Gastroesophageal sphincter (tissue), 4 donors: ENCODE data around the gene COL20A1. TPM values are rescaled to one million over a fixed set of nuclear protein-coding genes. Genes with fewer than 3 reads are reported as not detected.

ENCODE experiments used
- ATAC-seq: fragments of 150-250 bp; one replicate; pipeline ENCODE4 v1.9.1; 2016; ENCODE audit warnings: mild to moderate bottlenecking, moderate library complexity
- H3K27ac ChIP-seq, 4 donors: fragments of 200-600 bp; sonication (generic) in 3 of 4; 1 replicate in 3 of 4; 2 replicates in 1 of 4; pipeline ENCODE4 v1.5.1; 2016 to 2019
- H3K27me3 ChIP-seq: fragments of 200-600 bp; sonication (generic); one replicate; pipeline ENCODE4 v1.5.1; 2019
- H3K36me3 ChIP-seq, 2 donors: fragments of 200-600 bp; sonication (generic); one replicate each; pipeline ENCODE4 v1.5.1; 2019; ENCODE audit warnings: control low read depth in 1 of 2
- H3K4me1 ChIP-seq, 3 donors: fragments of 200-600 bp; sonication (generic); 1 replicate in 2 of 3; 2 replicates in 1 of 3; pipeline ENCODE4 v1.5.1; 2016 to 2019; ENCODE audit warnings: control low read depth in 2 of 3
- H3K4me3 ChIP-seq, 2 donors: fragments of 200-600 bp; sonication (generic); one replicate each; pipeline ENCODE4 v1.5.1; 2019; ENCODE audit warnings: mild to moderate bottlenecking in 1 of 2, moderate library complexity in 1 of 2
- H3K9me3 ChIP-seq, 3 donors: fragments of 200-600 bp; sonication (generic); one replicate each; pipeline ENCODE4 v1.5.1; 2017 to 2019; ENCODE audit warnings: control low read depth in 2 of 3
- CTCF ChIP-seq, 4 experiments: fragments of 200-600 bp in 2 of 4; fragments of 450-650 bp in 2 of 4; sonication (generic) in 1 of 4; IDR thresholded peaks; one replicate each; pipeline ENCODE4 v1.5.1; 2017 to 2019; ENCODE audit warnings: antibody characterized with exemption in 4 of 4, mild to moderate bottlenecking in 2 of 4, moderate library complexity in 2 of 4
- EP300 ChIP-seq: sonication (generic); formaldehyde crosslinking; IDR thresholded peaks from one replicate; pipeline ENCODE4 v1.6.1; 2017; ENCODE audit warnings: antibody characterized with exemption, mild to moderate bottlenecking
- POLR2A ChIP-seq, 2 donors: fragments of 450-650 bp; IDR thresholded peaks; one replicate each; pipeline ENCODE4 v1.6.1; 2017; ENCODE audit warnings: antibody characterized with exemption in 2 of 2, mild to moderate bottlenecking in 2 of 2, moderate library complexity in 1 of 2
- POLR2AphosphoS5 ChIP-seq: sonication (generic); formaldehyde crosslinking; IDR thresholded peaks from one replicate; pipeline ENCODE4 v1.6.1; 2017; ENCODE audit warnings: antibody characterized with exemption
- WGBS, 2 donors: methylation state at CpG; one replicate each; pipeline ENCODE4 v1.1.5; 2018; ENCODE audit warnings: low coverage in 1 of 2; 5-methylcytosine and 5-hydroxymethylcytosine counted together
- total RNA-seq, 4 donors: library from RNA; depleted of rRNA; stranded (reverse); fragments of >200 nt; gene quantifications; one replicate each; pipeline ENCODE4 v1.1.0, GENCODE V29; 2016

COL20A1 gene
- total RNA-seq, 4 donors from 2014 or later, result not detected

GRCh38 chr20:63342561-63343459, 49.8 kb downstream of the COL20A1 start:
- H3K27me3 ChIP-seq, result peaks cover 89% of the 10 kb centered on the region
- no peak for TF ChIP-seq POLR2A (IDR thresholded peaks at IDR 0.05)
- TF ChIP-seq CTCF (IDR thresholded peaks at IDR 0.05), result no peak
- no peak for TF ChIP-seq EP300
- TF ChIP-seq POLR2AphosphoS5, result no peak
- H3K9me3 ChIP-seq, result no peaks in the 10 kb centered on the region
- no peak overlapping the region for H3K4me3 ChIP-seq
- no peak for ATAC-seq
- no peak overlapping the region for H3K27ac ChIP-seq
- 82 to 92% methylated on average over 13 to 15 of the region's 59 CpGs for WGBS, 2 donors
- no peaks in the 10 kb centered on the region for H3K36me3 ChIP-seq
- peaks cover 0 to 21% (median 4%) of the 10 kb centered on the region in 3 donors for H3K4me1 ChIP-seq

GRCh38 chr20:63343460-63344445, 50.8 kb downstream of the COL20A1 start:
- TF ChIP-seq EP300, result no peak
- TF ChIP-seq POLR2A (IDR thresholded peaks at IDR 0.05), result no peak
- TF ChIP-seq CTCF (IDR thresholded peaks at IDR 0.05), result no peak
- TF ChIP-seq POLR2AphosphoS5, result no peak
- no peaks in the 10 kb centered on the region for H3K9me3 ChIP-seq
- H3K27me3 ChIP-seq, result peaks cover 91% of the 10 kb centered on the region
- peaks cover 0 to 21% (median 4%) of the 10 kb centered on the region in 3 donors for H3K4me1 ChIP-seq
- no peaks in the 10 kb centered on the region for H3K36me3 ChIP-seq
- WGBS, 2 donors, result 49 to 53% methylated on average over 6 to 9 of the region's 37 CpGs
- H3K4me3 ChIP-seq, result no peak overlapping the region
- H3K27ac ChIP-seq, result no peak overlapping the region
- no peak for ATAC-seq

- H3K9me3 ChIP-seq, result no peaks in the 10 kb centered on the region
- no peaks in the 10 kb centered on the region for H3K36me3 ChIP-seq
- peak; percentile 66 for ATAC-seq
- 30 to 60% methylated on average over 1 to 2 of the region's 21 CpGs for WGBS, 2 donors
- H3K27ac ChIP-seq, result peak overlapping the region in 1 of 4 donors; percentile 42
- H3K4me1 ChIP-seq, result peaks cover 0 to 21% (median 4%) of the 10 kb centered on the region in 3 donors
- H3K27me3 ChIP-seq, result peaks cover 97% of the 10 kb centered on the region
- no peak overlapping the region for H3K4me3 ChIP-seq
- TF ChIP-seq POLR2A (IDR thresholded peaks at IDR 0.05), result no peak
- TF ChIP-seq POLR2AphosphoS5, result peak; percentile 18
Observed at GRCh38 chr20:63344616-63345327, 51.8 kb downstream of the COL20A1 start.

GRCh38 chr20:63345328-63346100, 52.5 kb downstream of the COL20A1 start:
- ATAC-seq, result no peak
- Histone ChIP-seq H3K9me3 (no peaks in the 10 kb centered on the region), H3K36me3 (no peaks in the 10 kb centered on the region), H3K27me3 (peaks cover 94% of the 10 kb centered on the region), H3K4me1 (peaks cover 0 to 21% (median 4%) of the 10 kb centered on the region in 3 donors), H3K27ac (no peak overlapping the region), H3K4me3 (no peak overlapping the region)
- WGBS, 2 donors, result 45% methylated on average over 8 of the region's 27 CpGs; no CpG with 5 or more reads in 1 of the 2 donors
- TF ChIP-seq POLR2AphosphoS5, result no peak
- no peak for TF ChIP-seq POLR2A (IDR thresholded peaks at IDR 0.05)
- no peak for TF ChIP-seq EP300
- TF ChIP-seq CTCF (IDR thresholded peaks at IDR 0.05), result no peak
